Breast epithelium (tissue), 4 donors: ENCODE measurements around the gene CFD. TPM values are rescaled to one million over a fixed set of nuclear protein-coding genes. Genes with fewer than 3 reads are reported as not detected.
"Not testable (repeated sequence)": the region's sequence is repeated elsewhere in the genome, so short reads cannot be mapped to it uniquely, and the experiment has no call there.

ENCODE experiments used
- DNase-seq, 2 donors: peaks; one replicate each; pipeline ENCODE4 v3.0.0-alpha.2; 2019; ENCODE audit warnings: low spot score in 2 of 2
- H3K27ac ChIP-seq, 2 donors: fragments of 200-600 bp; sonication (generic) in 1 of 2; one replicate each; pipeline ENCODE4 v1.5.1; 2016 to 2019; ENCODE audit warnings: mild to moderate bottlenecking in 1 of 2
- H3K27me3 ChIP-seq, 2 donors: fragments of 200-600 bp; sonication (generic) in 1 of 2; one replicate each; pipeline versions ENCODE4 v1.5.1 to v1.6.0; 2017 to 2019; ENCODE audit warnings: control low read depth in 1 of 2, mild to moderate bottlenecking in 1 of 2
- H3K36me3 ChIP-seq: fragments of 200-600 bp; one replicate; pipeline ENCODE4 v1.5.1; 2019
- H3K4me1 ChIP-seq, 2 donors: fragments of 200-600 bp; sonication (generic); one replicate each; pipeline ENCODE4 v1.5.1; 2016 to 2019; ENCODE audit warnings: control low read depth in 1 of 2
- H3K4me3 ChIP-seq, 3 donors: fragments of 200-600 bp; sonication (generic); 1 replicate in 2 of 3; 2 replicates in 1 of 3; pipeline ENCODE4 v1.5.1; 2016 to 2019; ENCODE audit warnings: mild to moderate bottlenecking in 3 of 3, moderate library complexity in 2 of 3
- H3K9me3 ChIP-seq, 2 donors: fragments of 200-600 bp; sonication (generic) in 1 of 2; one replicate each; pipeline ENCODE4 v1.5.1; 2016 to 2019; ENCODE audit warnings: control low read depth in 1 of 2
- CTCF ChIP-seq, 3 donors: fragments of 450-650 bp; IDR thresholded peaks; one replicate each; pipeline ENCODE4 v1.5.1; 2016 to 2017; ENCODE audit warnings: antibody characterized with exemption in 3 of 3, mild to moderate bottlenecking in 3 of 3, moderate library complexity in 3 of 3
- POLR2A ChIP-seq: fragments of 450-650 bp; IDR thresholded peaks from one replicate; pipeline ENCODE4 v1.6.1; 2016; ENCODE audit warnings: antibody characterized with exemption, mild to moderate bottlenecking, moderate library complexity
- POLR2AphosphoS5 ChIP-seq, 3 donors: sonication (generic); formaldehyde crosslinking; IDR thresholded peaks; one replicate each; pipeline ENCODE4 v1.6.1; 2017; ENCODE audit warnings: antibody characterized with exemption in 3 of 3
- intact Hi-C: fragments of 100-400 bp; cut with DNase I; formaldehyde crosslinking; loops from one replicate; pipeline ENCODE4 v1.15.1; 2023; ENCODE audit warnings: low total_unique reads
- total RNA-seq, 3 donors: library from RNA; depleted of rRNA; stranded (reverse); fragments of >200 nt; gene quantifications; one replicate each; pipeline ENCODE4 v1.1.0, GENCODE V29; 2016

The CFD gene
- total RNA-seq, 3 donors from 2014 or later, result 345 to 6,770 (median 797) TPM

DNA sequence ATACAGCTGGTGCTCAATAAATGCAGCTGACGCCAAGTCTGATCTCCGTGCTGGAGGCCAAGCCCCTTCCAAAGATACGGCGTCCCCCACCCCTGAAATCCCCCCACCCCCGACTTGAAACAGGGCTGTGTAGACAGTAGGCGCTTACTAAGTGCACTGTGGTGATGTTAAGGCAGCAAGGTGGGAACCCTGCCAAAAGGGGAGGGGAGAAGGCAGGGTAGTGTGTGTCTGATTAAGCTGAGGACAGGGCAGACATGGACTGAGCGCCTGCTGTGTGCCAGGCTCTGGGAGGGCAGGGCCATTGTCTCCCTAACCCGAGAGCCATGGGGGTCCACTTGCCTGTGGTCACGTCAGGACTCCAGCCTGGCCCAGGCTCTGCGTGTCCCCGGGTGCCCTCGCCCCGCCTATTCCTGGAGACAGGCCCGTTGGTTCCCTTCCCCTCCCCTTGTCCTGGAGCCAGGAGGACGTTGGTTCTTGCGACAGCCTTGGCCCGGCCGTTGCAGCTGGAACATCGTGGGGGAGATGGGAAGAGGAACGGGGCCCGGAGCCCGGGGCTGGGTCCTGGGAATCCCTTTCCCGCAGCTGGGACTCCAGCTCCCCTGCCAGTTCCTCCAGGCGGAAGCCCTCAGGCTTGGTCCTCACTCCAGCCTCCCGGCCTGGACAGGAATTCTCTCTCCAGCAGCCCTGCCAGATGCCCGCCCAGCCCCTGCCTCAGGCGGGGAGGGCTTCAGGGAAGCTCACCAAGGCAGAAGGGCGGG lies 9.1 kb upstream of the CFD start:
- Histone ChIP-seq H3K27me3 (peaks cover 6 to 28% of the 10 kb centered on the region in 2 donors), H3K36me3 (no peaks in the 10 kb centered on the region), H3K4me3 (peak overlapping the region in 2 of 3 donors; percentile 7 to 50), H3K4me1 (no peaks in the 10 kb centered on the region), H3K9me3 (no peaks in the 10 kb centered on the region), H3K27ac (peak overlapping the region; percentile 77 to 80)
- DNase-seq, result peak; percentile 84 to 92
- intact Hi-C loops, result no loop called here
- TF ChIP-seq POLR2A (no peak), CTCF (IDR thresholded peaks at IDR 0.05) (no peak), POLR2AphosphoS5 (IDR thresholded peaks at IDR 0.05) (peak; percentile 71 to 97 (median 93))

GRCh38 chr19:850979-851335 lies 8.5 kb upstream of the CFD start:
- Histone ChIP-seq H3K36me3 (no peaks in the 10 kb centered on the region), H3K4me3 (peak overlapping the region in 2 of 3 donors; percentile 7 to 50), H3K27ac (peak overlapping the region; percentile 77 to 80), H3K9me3 (no peaks in the 10 kb centered on the region), H3K27me3 (peaks cover 6 to 27% of the 10 kb centered on the region in 2 donors), H3K4me1 (no peaks in the 10 kb centered on the region)
- intact Hi-C loops, result no loop called here
- no peak for TF ChIP-seq CTCF (IDR thresholded peaks at IDR 0.05)
- TF ChIP-seq POLR2A, result no peak
- TF ChIP-seq POLR2AphosphoS5 (IDR thresholded peaks at IDR 0.05), result no peak
- DNase-seq, result no peak

- intact Hi-C loops, result no loop called here
- H3K4me3 ChIP-seq, result peak within 1 kb of the TSS in 1 of 3 donors; percentile 35
- peak within 1 kb of the TSS; percentile 77 to 80 for H3K27ac ChIP-seq
Observed at GRCh38 chr19:852136-853013, 7.1 kb upstream of the CFD start, which contains the start of gene ELANE. ELANE (plus strand) TSS chr19:852303; CDS start chr19:852329, 26 bp downstream.

GRCh38 chr19:853014-853585 lies 6.4 kb upstream of the CFD start:
- H3K27ac ChIP-seq, result no peak overlapping the region
- no peaks in the 10 kb centered on the region for H3K36me3 ChIP-seq
- H3K4me3 ChIP-seq, result peak overlapping the region in 1 of 3 donors; percentile 35
- no peaks in the 10 kb centered on the region for H3K4me1 ChIP-seq
- TF ChIP-seq POLR2A, result no peak
- no peak for TF ChIP-seq CTCF (IDR thresholded peaks at IDR 0.05)
- TF ChIP-seq POLR2AphosphoS5 (IDR thresholded peaks at IDR 0.05), result no peak
- peaks cover 6 to 21% of the 10 kb centered on the region in 2 donors for H3K27me3 ChIP-seq
- intact Hi-C loops, result no loop called here
- no peaks in the 10 kb centered on the region for H3K9me3 ChIP-seq
- no peak for DNase-seq

More at GRCh38 chr19:852136-853013, 7.1 kb upstream of the CFD start, which contains the start of gene ELANE:
- Histone ChIP-seq H3K27me3 (peaks cover 6 to 21% of the 10 kb centered on the region in 2 donors), H3K9me3 (no peaks in the 10 kb centered on the region), H3K36me3 (no peaks in the 10 kb centered on the region), H3K4me1 (no peaks in the 10 kb centered on the region)
- no peak for DNase-seq
- TF ChIP-seq POLR2AphosphoS5 (IDR thresholded peaks at IDR 0.05), result no peak
- TF ChIP-seq CTCF (IDR thresholded peaks at IDR 0.05), result no peak
- no peak for TF ChIP-seq POLR2A

DNA sequence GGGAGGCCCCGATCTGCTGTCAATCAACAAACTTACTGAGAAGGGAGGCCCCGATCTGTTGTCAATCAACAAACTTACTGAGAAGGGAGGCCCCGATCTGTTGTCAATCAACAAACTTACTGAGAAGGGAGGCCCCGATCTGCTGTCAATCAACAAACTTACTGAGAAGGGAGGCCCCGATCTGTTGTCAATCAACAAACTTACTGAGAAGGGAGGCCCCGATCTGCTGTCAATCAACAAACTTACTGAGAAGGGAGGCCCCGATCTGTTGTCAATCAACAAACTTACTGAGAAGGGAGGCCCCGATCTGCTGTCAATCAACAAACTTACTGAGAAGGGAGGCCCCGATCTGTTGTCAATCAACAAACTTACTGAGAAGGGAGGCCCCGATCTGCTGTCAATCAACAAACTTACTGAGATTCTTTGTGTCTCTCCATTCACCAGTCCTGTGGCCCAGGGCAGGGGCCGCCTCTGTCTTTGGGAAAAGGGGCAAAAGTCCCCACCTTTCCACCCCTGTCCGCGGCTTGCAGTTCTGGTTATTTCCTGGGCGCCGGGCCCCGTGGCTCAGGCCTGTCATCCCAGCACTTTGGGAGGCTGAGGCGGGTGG lies 5.7 kb upstream of the CFD start:
- H3K4me1 ChIP-seq, H3K4me3 ChIP-seq, H3K36me3 ChIP-seq, DNase-seq, H3K9me3 ChIP-seq, intact Hi-C loops, H3K27ac ChIP-seq: not testable (repeated sequence)
- peaks cover 6 to 21% of the 10 kb centered on the region in 2 donors for H3K27me3 ChIP-seq
